SK-N-MC (cell line): ENCODE data around the gene KATNAL1.

Source experiments
- DNase-seq: peaks from one replicate; pipeline ENCODE4 v3.0.0-alpha.2; 2011; ENCODE audit warnings: low read depth, low spot score
- H3K27ac ChIP-seq: fragments of 200-600 bp; sonication (generic); 2 replicates; pipeline ENCODE4 v1.5.1; 2016; ENCODE audit warnings: mixed run types
- H3K36me3 ChIP-seq: fragments of 200-600 bp; sonication (generic); 2 replicates; pipeline ENCODE4 v1.6.1; 2017; ENCODE audit warnings: antibody characterized with exemption, low read length, mixed read lengths; ENCODE audit not compliant: insufficient read depth
- H3K4me3 ChIP-seq: fragments of 200-600 bp; sonication (generic); 2 replicates; pipeline ENCODE4 v1.5.1; 2016
- H3K9ac ChIP-seq: fragments of 200-600 bp; sonication (generic); 2 replicates; pipeline ENCODE4 v1.8.0; 2017; ENCODE audit warnings: mixed run types, mixed read lengths; ENCODE audit not compliant: insufficient read length
- H3K9me3 ChIP-seq: fragments of 200-600 bp; sonication (generic); 2 replicates; pipeline ENCODE4 v1.6.1; 2017; ENCODE audit warnings: low read depth, mild to moderate bottlenecking, antibody characterized with exemption, low read length, moderate library complexity, mixed read lengths
- EZH2 ChIP-seq: fragments of 200-600 bp; sonication (generic); IDR thresholded peaks from one replicate; pipeline ENCODE4 v1.6.1; 2017; ENCODE audit warnings: antibody characterized with exemption
- FOXP2 ChIP-seq: optimal IDR thresholded peaks from 2 replicates; pipeline ENCODE3; 2011; ENCODE audit warnings: mild to moderate bottlenecking, moderate library complexity; ENCODE audit not compliant: insufficient read depth; ENCODE audit errors: extremely low read length, control extremely low read depth
- POLR2AphosphoS5 ChIP-seq: IDR thresholded peaks from 2 replicates; pipeline ENCODE4 v1.6.1; 2012; ENCODE audit warnings: mild to moderate bottlenecking, low read depth, low read length, borderline replicate concordance

KATNAL1 gene

GRCh38 chr13:30234619-30235162, 72.7 kb downstream of the KATNAL1 start:
- Histone ChIP-seq H3K9me3 (0 out of 2 replicates have a peak, but pooled peaks cover 3% of the 10 kb centered on the region), H3K27ac (no peak overlapping the region), H3K4me3 (no peak overlapping the region), H3K36me3 (peaks cover 67% of the 10 kb centered on the region), H3K9ac (no peak overlapping the region)
- no peak for TF ChIP-seq EZH2
- no peak for DNase-seq

- H3K36me3 ChIP-seq = peaks cover 86% of the 10 kb centered on the region
- H3K9ac ChIP-seq = no peak overlapping the region
- DNase-seq = no peak
- H3K27ac ChIP-seq = no peak overlapping the region
- peaks cover 20% of the 10 kb centered on the region for H3K9me3 ChIP-seq
- no peak for TF ChIP-seq POLR2AphosphoS5
- H3K4me3 ChIP-seq = no peak overlapping the region
These were observed 82.6 kb downstream of the KATNAL1 start for GRCh38 chr13:30224732-30225131.

- no peak overlapping the region for H3K9ac ChIP-seq
- H3K4me3 ChIP-seq = no peak overlapping the region
- TF ChIP-seq POLR2AphosphoS5 (no peak), EZH2 (no peak), FOXP2 (no peak)
- peaks cover 70% of the 10 kb centered on the region for H3K36me3 ChIP-seq
- H3K9me3 ChIP-seq = peaks cover 20% of the 10 kb centered on the region
- no peak overlapping the region for H3K27ac ChIP-seq
- no peak for DNase-seq
These were observed 85.1 kb downstream of the KATNAL1 start for GRCh38 chr13:30222254-30222653.

GRCh38 chr13:30216111-30216510, 91.2 kb downstream of the KATNAL1 start:
- H3K36me3 ChIP-seq = peaks cover 30% of the 10 kb centered on the region
- H3K27ac ChIP-seq = peak overlapping the region; percentile 93
- peak; percentile 96 for DNase-seq
- H3K9ac ChIP-seq = no peak overlapping the region
- H3K9me3 ChIP-seq = no peaks in the 10 kb centered on the region
- no peak for TF ChIP-seq EZH2
- TF ChIP-seq POLR2AphosphoS5 = peak; percentile 54; the same call in 1 of the 2 replicates
- TF ChIP-seq FOXP2 = peak; percentile 30
- H3K4me3 ChIP-seq = peak overlapping the region; percentile 39

GRCh38 chr13:30212256-30212655, 95.1 kb downstream of the KATNAL1 start:
- no peak overlapping the region for H3K9ac ChIP-seq
- no peak for DNase-seq
- H3K27ac ChIP-seq = no peak overlapping the region
- TF ChIP-seq FOXP2 (no peak), POLR2AphosphoS5 (no peak), EZH2 (no peak)
- H3K9me3 ChIP-seq = no peaks in the 10 kb centered on the region
- H3K36me3 ChIP-seq = peaks cover 56% of the 10 kb centered on the region
- no peak overlapping the region for H3K4me3 ChIP-seq

- Histone ChIP-seq H3K36me3 (peaks cover 57% of the 10 kb centered on the region), H3K9ac (no peak overlapping the region), H3K27ac (no peak overlapping the region), H3K9me3 (no peaks in the 10 kb centered on the region), H3K4me3 (no peak overlapping the region)
- TF ChIP-seq POLR2AphosphoS5 (no peak), EZH2 (no peak), FOXP2 (no peak)
- no peak for DNase-seq
These were observed 95.6 kb downstream of the KATNAL1 start for GRCh38 chr13:30211745-30212144.

GRCh38 chr13:30204564-30204963, 102.8 kb downstream of the KATNAL1 start:
- Histone ChIP-seq H3K9me3 (no peaks in the 10 kb centered on the region), H3K36me3 (peaks cover 43% of the 10 kb centered on the region)
- no peak for DNase-seq

GRCh38 chr13:30196025-30196424, 111.3 kb downstream of the KATNAL1 start:
- no peak for DNase-seq
- no peak overlapping the region for H3K27ac ChIP-seq
- no peak for TF ChIP-seq EZH2
- TF ChIP-seq FOXP2 = no peak
- no peak for TF ChIP-seq POLR2AphosphoS5
- no peak overlapping the region for H3K4me3 ChIP-seq
- no peak overlapping the region for H3K9ac ChIP-seq
- H3K36me3 ChIP-seq = no peaks in the 10 kb centered on the region
- no peaks in the 10 kb centered on the region for H3K9me3 ChIP-seq

More at GRCh38 chr13:30204564-30204963, 102.8 kb downstream of the KATNAL1 start:
- H3K27ac ChIP-seq = no peak overlapping the region
- TF ChIP-seq EZH2 (no peak), POLR2AphosphoS5 (no peak), FOXP2 (no peak)
- H3K4me3 ChIP-seq = no peak overlapping the region
- no peak overlapping the region for H3K9ac ChIP-seq

- no peak for DNase-seq
- H3K9ac ChIP-seq = no peak overlapping the region
- H3K4me3 ChIP-seq = no peak overlapping the region
- no peaks in the 10 kb centered on the region for H3K36me3 ChIP-seq
- no peaks in the 10 kb centered on the region for H3K9me3 ChIP-seq
- no peak overlapping the region for H3K27ac ChIP-seq
- TF ChIP-seq POLR2AphosphoS5 = no peak
- TF ChIP-seq FOXP2 = no peak
- no peak for TF ChIP-seq EZH2
These were observed 112.4 kb downstream of the KATNAL1 start for GRCh38 chr13:30194906-30195305.
